Measurements from ENCODE around the gene DDHD1.
"Not testable (repeated sequence)": the region's sequence is repeated elsewhere in the genome, so short reads cannot be mapped to it uniquely, and the experiment has no call there.

Gene DDHD1

DNA sequence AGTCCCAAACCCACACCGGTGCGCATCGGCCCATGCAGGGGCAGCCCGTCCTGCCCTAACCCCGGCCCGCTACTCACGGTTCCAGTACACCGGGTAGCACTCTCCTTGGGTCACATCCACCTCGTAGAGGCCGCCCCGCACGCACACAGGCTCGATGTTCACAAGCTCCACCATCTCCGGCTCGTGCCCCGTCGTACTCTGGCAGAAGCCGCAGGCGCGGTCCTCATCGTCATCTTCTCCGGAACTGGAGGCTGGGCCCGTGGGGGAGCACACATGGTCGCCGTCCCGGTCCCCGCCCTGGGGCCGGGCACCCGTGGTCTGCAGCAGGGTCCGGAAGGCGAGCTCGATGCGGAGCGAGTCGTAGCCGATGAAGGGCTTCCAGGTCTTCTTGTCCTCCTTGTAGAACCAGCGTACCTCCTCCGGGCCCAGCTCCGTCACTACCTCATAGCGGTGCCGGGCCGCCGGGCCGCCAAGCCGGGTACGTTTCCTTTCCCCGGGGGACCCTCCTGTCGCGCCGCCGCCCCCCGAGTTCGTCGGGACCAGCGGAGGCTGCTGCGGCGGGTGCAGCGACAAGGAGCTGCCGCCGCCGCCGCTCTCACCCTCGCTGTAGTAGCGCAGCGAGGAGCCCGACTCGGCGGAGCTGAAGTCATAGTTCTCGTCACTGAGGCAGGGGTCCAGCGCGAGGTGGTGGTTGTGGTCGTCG lies 788 bp downstream of the DDHD1 start:
- DNase-seq (ENCODE audit: low spot score): peak; percentile 16

DNA sequence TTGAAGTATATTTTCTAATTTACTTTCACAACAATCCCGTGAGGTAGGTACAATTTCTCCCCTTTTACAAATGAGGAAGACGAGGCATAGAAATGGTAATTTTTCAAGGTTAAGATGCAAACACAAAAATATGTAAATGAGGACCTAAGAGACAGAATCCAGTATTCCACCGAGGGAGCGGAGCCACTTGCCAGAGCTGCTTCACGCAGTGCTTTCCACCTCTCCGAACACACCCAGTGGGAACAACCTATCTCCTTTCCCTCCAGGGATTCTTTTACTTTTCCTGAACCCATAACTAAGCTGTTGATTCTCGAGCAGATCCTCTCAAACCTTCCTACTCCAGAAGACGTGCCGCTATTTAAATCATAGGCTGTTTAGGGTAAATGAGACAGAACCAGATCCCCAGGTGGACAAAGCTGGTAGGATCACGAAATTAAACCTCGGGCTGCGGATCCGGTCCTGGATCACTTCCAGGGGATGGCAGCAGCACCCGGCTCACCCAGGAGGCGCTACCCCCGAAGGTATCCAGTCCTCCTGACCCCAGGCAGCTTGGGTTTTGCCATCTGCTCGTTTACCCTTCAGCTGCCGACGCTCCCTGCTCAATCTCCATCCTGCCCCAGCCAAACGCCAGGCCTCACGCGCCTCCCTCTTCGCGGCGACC lies 1.5 kb downstream of the DDHD1 start:
- DNase-seq (ENCODE audit: low spot score): peak; percentile 58

DNA sequence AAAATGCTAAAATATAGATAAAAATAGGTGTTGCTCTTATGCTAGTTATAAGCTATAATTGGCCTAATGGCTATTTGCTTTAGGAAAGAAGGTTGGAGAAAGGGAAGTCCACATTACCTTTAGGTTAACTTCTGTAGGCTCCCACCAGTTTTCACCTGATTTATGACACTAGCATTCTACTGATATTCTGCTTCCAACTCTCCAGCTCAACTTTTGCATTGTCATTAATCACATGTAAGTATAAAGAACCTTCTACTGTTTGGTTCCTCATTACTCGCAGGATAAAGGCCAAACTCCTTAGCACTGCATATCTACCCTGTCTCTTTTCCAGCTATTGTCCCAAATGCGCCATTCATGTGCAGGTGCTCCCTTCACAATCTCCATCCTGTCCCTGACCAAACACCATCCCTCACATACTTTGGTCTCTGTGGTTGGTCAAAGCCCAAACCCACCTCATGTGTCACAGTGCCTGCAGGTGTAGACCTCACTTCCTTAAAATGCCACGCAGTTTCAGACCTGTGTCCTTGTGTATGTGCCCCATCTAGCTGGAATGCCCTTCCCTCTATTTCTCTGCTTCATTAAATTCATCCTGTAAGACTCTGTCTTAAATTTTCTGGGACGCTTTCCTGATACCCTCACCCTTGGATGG lies 3.3 kb downstream of the DDHD1 start:
- DNase-seq (ENCODE audit: low spot score): no peak

DNA sequence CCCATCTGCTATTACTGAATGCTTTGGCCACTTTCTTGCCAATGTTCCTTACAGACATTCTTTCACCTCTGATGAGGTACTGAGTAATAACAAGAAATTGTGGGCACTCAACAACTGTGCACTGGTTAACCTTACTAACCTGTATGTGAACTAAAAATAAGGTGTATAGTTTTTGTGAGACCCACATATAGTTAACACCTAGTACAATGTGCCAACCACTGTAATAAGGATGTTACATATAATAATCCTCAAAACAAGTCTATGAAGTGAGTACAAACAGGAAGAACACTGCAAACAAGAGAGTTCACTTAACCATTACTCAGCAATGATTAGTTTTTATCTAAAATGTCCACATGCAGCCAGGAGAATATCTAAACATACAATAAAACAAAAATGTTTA lies 4.5 kb downstream of the DDHD1 start:
- no peak for DNase-seq (ENCODE audit: low spot score)

DNA sequence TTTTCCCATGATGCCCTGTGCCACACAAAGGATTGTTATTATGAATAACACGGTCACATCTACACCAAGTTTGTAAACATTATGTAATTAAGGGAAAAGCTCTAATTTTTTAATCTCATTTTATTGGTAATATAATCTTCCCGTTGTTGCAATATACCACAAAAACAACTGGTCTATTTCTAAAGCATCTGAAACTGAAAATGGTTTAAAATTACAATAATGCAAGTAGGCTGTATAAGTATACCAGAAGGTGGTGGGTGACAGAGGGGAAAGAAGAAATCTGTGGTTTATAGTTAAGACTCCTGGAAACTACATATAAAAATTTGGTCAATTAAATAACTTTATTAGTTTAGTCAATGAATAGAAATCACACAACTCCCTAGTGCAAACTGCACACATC lies 5.2 kb downstream of the DDHD1 start:
- no peak for DNase-seq (ENCODE audit: low spot score)

DNA sequence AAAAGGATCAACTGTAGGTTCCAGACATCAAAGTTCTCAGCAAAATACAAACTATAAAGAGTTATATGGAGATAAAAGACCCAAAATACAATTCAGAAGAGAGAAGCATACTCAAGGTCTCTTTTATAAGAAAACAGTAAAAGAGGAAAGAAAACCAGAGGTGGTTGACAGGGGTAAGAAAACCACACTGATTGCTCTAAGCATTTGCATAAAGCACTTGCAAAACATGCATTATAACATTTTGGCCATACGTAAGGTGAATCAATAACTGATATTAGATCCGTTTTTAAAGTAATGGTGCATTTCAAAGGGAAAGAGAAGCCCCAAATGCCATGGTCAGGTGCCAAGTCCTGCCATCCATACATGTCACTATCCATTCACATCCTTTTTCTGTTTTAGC lies 5.9 kb downstream of the DDHD1 start:
- DNase-seq (ENCODE audit: low spot score): no peak

DNA sequence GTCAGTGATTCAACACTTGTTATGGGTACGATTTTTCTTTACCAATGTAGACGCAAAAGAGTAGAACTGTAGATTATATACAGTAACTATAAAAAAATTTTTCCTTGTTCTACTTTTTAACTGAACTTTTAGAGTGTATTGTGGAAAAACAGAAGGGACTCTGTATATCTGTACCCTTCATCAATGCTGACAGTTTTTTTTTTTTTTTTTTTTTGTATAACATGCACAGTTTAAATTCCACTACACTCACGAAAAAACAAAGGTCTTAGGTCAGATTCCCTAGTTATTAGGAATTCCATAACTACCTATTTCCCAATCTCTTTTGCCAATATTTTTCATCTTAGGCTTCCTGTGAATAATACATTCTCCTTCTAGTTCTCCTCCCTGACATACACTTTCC lies 6.4 kb downstream of the DDHD1 start:
- no peak for DNase-seq (ENCODE audit: low spot score)

DNA sequence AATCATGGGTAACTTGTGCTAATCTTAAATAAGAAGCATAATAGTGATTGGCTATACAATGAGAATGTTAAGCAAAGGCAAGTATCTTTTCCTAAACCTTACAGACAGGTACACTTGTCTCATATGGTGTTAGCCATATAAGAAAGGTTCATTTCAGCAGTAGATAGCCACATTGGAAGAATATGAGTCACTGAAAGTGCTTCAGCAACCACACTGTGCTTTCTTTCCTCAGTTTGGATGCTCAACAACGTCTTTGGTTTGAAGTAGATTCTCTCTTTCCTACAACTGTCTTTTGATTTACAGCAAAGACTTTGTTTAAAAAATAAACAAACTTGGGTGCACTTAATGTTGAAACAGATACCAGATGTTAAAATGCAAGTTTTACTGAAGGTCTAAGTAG lies 8.9 kb downstream of the DDHD1 start:
- DNase-seq (ENCODE audit: low spot score): no peak

DNA sequence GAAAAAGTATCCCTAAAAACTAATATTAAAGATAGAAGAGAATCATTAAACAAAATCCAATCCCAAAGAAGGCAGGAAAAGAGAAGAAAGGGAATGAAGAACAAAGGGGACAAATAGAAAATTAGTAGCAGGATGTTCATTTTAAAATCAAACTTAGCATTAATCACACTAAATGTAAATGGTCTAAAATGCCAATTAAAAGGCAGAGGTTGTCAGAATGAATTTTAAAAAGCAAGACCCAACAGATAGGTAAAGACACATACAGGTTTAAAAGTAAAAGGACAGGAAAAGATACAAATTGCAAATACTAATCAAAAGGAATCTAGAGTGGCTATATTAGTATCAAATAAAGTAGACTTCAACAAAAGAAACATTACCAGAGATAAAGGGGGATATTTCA lies 12.5 kb downstream of the DDHD1 start:
- DNase-seq (ENCODE audit: low spot score): no peak

DNA sequence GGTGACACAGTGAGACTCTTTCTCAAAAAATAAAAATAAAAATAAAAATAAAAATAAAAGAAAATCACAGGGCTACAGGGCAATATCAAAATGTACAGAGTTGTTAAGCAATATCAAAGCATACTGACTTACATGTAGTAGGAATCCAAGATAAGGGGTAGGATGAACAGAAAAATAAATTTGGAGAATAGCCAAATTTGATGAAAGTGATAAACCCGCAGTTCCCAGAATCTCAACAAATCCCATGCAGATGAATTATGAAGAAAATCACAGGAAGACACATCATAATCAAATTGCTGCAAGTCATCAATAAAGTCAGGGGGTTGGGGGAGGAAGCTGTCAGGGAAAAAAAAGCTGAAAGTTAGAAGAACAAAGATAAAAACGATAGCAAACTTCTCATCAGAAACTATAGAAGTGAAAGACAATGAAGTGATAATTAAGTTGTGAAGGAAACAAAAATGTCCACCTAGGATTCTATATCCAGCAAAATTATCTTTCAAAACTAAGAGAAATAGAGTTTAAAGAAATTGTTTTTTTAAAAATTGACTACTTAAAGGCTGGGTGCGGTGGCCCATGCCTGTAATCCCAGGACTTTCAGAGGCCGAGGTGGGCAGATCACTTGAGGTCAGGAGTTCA lies 15.4 kb downstream of the DDHD1 start:
- DNase-seq (ENCODE audit: low spot score): no peak

DNA sequence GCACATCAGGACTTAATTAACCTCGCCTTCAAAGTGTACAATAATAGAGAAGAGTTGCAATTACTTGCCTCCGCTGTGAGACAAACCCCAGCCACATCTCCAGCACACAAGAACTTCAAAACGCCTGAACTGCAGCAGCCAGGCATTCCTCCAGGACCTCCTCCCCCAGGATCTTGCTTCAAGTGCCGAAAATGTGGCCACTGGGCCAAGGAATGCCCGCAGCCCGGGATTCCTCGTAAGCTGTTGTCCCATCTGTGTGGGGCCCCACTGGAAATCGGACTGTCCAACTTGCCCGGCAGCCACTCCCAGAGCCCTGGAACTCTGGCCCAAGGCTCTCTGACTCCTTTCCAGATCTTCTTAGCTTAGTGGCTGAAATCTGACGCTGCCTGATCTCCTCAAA lies 22.6 kb downstream of the DDHD1 start:
- DNase-seq (ENCODE audit: low spot score): not testable (repeated sequence)

DNA sequence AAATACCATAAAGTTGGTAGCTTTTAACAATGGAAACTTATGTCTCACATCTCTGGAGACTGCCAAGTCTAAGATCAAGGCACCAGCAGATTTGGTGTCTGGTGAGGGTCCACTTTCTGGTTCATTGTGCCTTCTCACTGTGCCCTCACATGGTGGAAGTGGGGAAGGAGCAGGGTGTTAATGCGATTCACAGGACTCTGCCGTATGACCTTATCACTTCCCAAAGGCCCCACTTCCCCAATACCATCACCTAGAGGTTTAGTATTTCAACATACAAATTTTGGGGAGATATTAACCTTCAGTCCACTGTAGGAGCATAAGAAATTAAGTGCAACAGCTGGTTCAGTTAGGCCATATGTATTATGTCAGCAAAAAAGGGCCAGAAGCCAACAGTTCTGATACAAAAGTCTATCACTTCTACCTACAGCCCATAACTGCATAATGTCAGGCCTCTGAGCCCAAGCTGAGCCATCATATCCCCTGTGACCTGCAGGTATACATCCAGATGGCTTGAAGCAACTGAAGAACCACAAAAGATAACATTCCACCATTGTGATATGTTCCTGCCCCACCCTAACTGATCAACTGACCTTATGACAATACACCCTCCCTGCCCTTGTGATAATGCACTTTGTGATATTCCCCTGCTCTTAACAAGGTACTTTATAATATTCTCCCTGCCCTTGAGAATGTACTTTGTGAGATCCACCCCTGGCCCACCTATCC lies 24.7 kb downstream of the DDHD1 start:
- no peak for DNase-seq (ENCODE audit: low spot score)

DNA sequence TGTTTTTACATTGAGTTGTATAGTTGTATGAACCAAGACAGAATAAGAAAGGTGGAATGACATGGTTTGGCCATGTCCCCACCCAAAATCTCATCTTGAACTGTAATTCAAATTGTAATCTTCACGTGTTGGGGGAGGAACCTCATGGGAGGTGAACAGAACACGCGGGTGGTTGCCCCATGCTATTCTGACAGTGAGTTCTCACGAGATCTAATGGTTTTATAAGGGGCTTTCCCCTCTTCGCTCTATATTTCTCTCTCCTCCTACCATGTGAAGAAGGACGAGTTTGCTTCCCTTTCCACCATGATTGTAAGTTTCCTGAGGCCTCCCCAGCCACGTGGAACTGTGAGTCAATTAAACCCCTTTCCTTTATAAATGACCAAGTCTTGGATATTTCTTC lies 25.3 kb downstream of the DDHD1 start:
- DNase-seq (ENCODE audit: low spot score): no peak

DNA sequence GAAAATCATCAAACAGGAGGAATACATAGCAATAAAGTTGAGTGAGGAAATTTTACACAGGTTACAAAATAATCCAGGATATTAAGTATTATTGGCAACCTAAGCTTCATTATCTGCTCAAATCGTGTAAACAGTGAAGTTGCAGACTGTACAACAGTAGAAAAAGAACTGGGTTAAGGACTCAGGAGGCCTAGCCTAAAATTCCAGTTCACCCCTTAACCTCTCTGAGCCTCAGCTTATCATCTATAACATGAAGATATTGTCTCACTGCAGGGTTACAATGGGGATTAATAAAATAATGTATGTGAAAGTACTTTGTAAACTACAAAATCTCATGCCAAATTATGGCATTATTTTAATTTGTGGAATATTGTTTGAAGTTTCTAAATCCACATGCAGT lies 26.0 kb downstream of the DDHD1 start:
- DNase-seq (ENCODE audit: low spot score): no peak

DNA sequence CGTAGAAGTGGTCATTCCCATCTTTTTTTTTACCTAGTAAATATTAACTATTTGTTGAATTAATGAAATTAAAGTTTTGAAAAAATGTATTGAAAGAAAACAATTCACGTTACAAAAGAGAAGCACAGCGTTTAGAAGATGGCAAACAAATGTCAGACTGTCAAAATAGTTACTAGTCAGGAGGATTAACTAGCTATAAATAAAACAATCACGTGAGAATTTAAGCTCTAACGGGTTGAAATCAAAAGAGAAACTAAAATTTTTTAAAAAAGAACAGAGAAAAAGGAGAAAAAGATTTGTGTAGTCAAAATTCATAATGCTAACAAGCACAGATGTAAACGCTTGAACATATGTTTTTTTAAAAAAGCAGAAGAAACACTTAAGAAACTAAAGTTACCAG lies 26.4 kb downstream of the DDHD1 start:
- no peak for DNase-seq (ENCODE audit: low spot score)

DNA sequence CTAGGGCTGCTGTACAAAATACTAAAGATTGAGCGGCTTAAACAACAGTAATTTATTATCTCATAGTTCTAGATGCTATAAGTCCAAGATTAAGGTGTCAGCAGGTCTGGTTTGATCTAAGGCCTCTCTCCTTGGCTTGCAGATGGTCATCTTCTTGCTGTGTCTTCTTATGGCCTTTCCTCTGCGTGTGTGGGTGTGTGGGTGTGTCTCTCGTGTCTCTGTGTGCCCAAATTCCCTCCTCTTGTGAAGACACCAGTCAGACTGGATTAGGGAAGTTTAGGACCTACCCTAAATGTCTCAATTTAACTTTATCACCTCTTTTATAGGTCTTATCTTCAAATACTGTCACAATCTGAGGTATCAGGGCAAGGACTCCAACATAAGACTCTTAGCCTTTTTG lies 28.3 kb downstream of the DDHD1 start:
- no peak for DNase-seq (ENCODE audit: low spot score)

DNA sequence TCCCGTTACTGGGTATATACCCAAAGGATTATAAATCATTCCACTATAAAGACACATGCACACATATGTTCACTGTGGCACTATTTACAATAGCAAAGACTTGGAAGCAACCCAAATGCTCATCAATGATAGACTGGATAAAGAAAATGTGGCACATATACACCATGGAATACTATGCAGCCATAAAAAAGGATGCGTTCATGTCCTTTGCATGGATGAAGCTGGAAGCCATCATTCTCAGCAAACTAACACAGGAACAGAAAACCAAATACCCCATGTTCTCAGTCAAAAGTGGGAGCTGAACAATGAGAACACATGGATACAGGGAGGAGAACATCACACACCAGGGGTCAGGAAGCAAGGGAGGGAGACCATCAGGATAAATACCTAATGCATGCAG lies 31.7 kb downstream of the DDHD1 start:
- not testable (repeated sequence) for DNase-seq (ENCODE audit: low spot score)

DNA sequence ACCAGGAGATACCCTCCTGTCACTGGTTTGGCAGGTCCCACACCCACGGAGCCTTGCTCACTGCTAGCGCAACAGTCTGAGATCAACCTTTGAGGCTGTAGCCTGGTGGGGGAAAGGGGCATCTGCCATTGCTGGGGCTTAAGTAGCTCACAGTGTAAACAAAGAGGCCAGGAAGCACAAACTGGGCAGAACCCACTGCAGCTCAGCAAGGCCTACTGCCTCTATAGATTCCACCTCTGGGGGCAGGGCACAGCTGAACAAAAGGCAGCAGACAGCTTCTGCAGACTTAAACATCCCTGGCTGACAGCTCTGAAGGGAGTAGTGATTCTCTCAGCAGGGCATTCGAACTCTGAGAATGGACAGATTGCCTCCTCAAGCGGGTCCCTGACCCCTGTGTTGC lies 35.6 kb downstream of the DDHD1 start:
- DNase-seq (ENCODE audit: low spot score): not testable (repeated sequence)

DNA sequence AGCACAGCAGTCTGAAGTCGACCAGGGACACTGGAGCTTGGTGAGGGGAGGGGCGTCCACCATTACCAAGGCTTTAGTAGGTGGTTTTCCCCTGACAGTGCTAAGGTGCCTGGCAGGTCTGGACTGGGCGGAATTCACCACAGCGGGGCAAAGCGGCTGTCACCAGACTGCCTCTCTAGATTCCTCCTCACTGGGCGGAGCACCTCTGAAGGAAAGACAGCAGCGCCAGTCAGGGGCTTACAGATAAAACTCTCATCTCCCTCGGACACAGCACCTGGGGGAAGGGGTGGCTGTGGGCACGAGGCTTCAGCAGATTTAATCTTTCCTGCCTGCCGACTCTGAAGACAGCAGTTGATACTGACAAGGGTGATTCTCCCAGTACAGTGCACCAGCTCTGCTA lies 39.1 kb downstream of the DDHD1 start:
- no peak for DNase-seq (ENCODE audit: low spot score)

DNA sequence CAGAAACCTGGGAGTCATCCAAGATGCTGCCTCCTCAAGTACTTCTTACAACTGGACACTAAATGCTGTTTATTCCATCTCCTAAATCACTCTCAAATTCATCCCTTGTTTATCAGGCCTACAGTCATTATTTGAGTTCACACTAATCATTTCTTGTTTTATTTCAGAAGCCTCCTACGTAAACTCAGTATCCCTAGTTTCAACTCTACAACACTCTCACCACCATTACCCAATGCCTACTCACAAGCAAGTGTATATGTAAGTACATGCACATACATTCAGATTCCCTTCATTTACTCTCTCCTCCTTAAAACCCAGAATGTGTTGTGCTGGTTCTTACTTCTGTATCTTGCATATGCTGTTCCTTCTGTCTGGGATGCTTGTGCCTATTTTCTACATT lies 43.0 kb downstream of the DDHD1 start:
- DNase-seq (ENCODE audit: low spot score): no peak

DNA sequence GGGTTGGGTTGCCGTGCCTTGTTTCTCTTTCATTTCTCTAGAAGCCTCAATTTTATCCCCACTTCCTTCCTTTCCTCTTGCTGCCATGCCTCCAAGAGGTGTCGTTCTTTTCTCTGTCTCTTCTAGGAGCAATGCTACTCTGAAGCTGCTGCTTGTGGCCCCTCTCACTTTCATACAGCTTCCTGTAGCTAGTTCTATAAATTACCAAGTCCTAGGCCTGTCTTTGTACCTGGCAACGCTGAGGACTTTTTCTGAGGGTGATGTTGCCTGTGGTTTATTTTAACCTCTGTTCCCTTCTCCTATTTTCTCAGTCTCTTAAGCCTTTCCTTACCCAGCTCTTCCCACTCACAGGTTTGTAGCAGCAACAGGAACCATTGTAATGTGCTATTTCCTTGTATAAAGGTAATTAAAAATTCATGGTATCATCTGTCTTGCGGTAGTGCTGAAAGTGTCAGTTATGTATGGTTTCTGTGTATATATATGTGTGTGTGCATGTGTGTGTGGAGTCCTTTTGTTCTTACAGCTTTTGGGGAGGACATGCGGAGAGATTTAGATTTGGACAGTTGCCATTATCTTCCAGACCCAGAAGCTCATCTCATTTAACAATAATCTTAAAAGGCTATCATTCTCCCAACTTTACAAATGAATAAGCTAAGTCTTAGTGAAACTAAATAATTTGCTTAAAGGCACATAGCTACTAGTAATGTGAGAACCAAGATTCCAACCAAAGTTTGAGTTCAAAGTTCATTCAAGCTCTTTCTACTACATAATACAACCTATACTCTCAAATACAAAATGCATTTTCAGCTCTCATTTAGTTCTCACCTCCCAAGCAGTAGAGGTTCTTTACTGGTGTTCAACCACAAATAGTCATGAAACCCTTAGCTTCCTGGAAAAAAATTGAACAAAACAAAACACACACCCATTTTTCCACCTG lies 43.8 kb downstream of the DDHD1 start:
- DNase-seq (ENCODE audit: low spot score): no peak
